Lower leg skin (tissue), 4 donors: ENCODE data around the gene HTATSF1. TPM values are rescaled to one million over a fixed set of nuclear protein-coding genes. Genes with fewer than 3 reads are reported as not detected.

ENCODE experiments used
- DNase-seq, 2 donors: peaks; one replicate each; pipeline ENCODE4 v3.0.0-alpha.2; 2019; ENCODE audit warnings: low spot score in 2 of 2
- H3K4me3 ChIP-seq: fragments of 200-600 bp; sonication (generic); 2 replicates; pipeline ENCODE4 v1.5.1; 2017; ENCODE audit warnings: mild to moderate bottlenecking, low read depth; ENCODE audit not compliant: poor library complexity, severe bottlenecking
- CTCF ChIP-seq, 3 donors: fragments of 450-650 bp; IDR thresholded peaks; one replicate each; pipeline ENCODE4 v1.5.1; 2016; ENCODE audit warnings: antibody characterized with exemption in 3 of 3, mild to moderate bottlenecking in 3 of 3, moderate library complexity in 2 of 3
- POLR2A ChIP-seq, 2 donors: fragments of 450-650 bp; IDR thresholded peaks; one replicate each; pipeline ENCODE4 v1.6.1; 2016 to 2017; ENCODE audit warnings: antibody characterized with exemption in 2 of 2, mild to moderate bottlenecking in 1 of 2, moderate library complexity in 1 of 2
- WGBS, 2 donors: methylation state at CpG; one replicate each; pipeline ENCODE4 v1.1.5; 2018; 5-methylcytosine and 5-hydroxymethylcytosine counted together
- intact Hi-C: fragments of 100-400 bp; cut with DNase I; formaldehyde crosslinking; loops from one replicate; pipeline ENCODE4 v1.15.0; 2023; ENCODE audit warnings: low total_unique reads
- total RNA-seq, 4 donors: library from RNA; depleted of rRNA; stranded (reverse); fragments of >200 nt; gene quantifications; one replicate each; pipeline ENCODE4 v1.1.0, GENCODE V29; 2016

HTATSF1 gene
- total RNA-seq, 4 donors from 2014 or later: 36.0 to 56.2 (median 46.6) TPM

- TF ChIP-seq POLR2A (IDR thresholded peaks at IDR 0.05): no peak
- no peak for TF ChIP-seq CTCF (IDR thresholded peaks at IDR 0.05)
- intact Hi-C loops: no loop called here
- WGBS, 2 donors: 39 to 67% methylated on average over 1 of the region's 1 CpG
- DNase-seq: no peak
- no peak overlapping the region for H3K4me3 ChIP-seq
Observed at GRCh38 chrX:136453771-136454170, 43.6 kb upstream of the HTATSF1 start.

DNA sequence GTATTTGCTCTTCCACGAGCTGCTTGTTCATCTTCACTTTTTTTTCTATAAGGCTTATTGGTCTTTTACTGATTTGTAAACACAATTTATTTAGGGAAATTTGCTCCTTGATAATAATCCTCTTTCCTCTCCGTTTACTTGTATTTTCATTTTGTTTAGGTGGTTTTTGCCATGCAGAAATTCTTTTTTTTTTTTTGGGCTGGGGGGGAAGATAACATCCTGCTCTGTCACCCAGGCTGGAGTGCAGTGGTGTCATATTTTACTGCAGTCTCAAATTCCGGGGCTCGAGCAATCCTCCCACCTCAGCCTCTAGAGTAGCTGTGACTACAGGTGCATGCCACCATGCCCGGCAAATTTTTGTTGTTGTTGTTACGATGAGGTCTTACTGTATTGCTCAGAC lies 41.3 kb upstream of the HTATSF1 start:
- DNase-seq: no peak
- TF ChIP-seq POLR2A (IDR thresholded peaks at IDR 0.05): no peak
- TF ChIP-seq CTCF (IDR thresholded peaks at IDR 0.05): no peak
- H3K4me3 ChIP-seq: no peak overlapping the region
- intact Hi-C loops: no loop called here
- 68 to 87% methylated on average over 6 of the region's 6 CpGs for WGBS, 2 donors

DNA sequence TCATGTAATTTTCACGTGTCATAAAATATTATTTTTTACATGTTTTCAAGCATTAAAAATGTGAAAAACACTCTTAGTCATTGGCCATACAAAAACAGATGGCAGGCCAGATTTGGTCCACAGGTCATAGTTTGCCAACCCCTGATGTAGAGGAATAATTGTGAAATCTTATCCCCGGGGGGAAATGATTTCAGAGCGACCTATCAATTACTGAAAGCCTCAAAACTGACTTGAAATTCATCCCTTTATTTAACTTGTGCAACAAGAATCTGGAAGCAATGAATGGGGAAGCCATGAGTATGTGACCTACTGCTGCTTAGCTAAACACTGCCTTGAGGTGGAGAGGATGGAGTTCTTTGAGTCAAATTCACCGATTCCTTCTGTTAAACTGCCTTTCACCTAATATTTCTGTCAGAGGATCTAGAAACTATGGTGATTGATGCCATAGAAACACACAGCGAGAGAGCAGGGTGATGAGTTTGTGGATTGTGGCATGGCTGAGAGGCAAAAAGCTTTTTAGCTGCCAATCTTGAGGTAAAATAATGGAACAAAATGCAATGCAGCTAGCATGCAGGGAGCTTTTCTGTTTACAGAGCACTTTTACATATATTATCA lies 40.0 kb upstream of the HTATSF1 start:
- intact Hi-C loops: no loop called here
- 48 to 49% methylated on average over 5 of the region's 5 CpGs for WGBS, 2 donors
- no peak overlapping the region for H3K4me3 ChIP-seq
- no peak for TF ChIP-seq POLR2A (IDR thresholded peaks at IDR 0.05)
- TF ChIP-seq CTCF (IDR thresholded peaks at IDR 0.05): no peak
- peak in 1 of 2 donors; percentile 14 for DNase-seq

GRCh38 chrX:136464589-136464988 lies 32.8 kb upstream of the HTATSF1 start:
- intact Hi-C loops: no loop called here
- TF ChIP-seq CTCF (IDR thresholded peaks at IDR 0.05) (no peak), POLR2A (IDR thresholded peaks at IDR 0.05) (no peak)
- 86% methylated on average over 3 of the region's 3 CpGs for WGBS, 2 donors
- DNase-seq: no peak
- no peak overlapping the region for H3K4me3 ChIP-seq

DNA sequence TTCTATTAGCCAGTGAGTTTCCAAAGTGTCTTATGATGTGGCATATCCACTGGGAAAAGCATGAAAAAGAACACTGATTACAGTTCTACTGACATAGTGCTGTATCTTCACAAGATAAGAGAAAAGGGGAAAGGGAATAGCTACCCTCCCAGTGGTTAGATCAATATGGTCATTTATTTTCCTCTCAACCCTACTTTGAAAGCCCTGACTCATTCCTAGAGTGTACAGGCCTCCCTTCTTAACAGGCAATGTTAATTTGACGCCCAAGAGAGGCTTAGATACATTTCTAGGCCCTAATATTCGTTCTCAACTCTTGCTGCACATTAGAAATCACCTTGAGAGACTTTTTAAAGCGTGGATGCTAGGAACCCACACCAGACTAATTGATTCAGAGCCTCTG lies 30.1 kb upstream of the HTATSF1 start:
- 61 to 93% methylated on average over 3 of the region's 3 CpGs for WGBS, 2 donors
- no peak for DNase-seq

More for the DNA sequence above, 30.1 kb upstream of the HTATSF1 start:
- no peak overlapping the region for H3K4me3 ChIP-seq
- TF ChIP-seq POLR2A (IDR thresholded peaks at IDR 0.05): no peak
- TF ChIP-seq CTCF (IDR thresholded peaks at IDR 0.05): no peak
- intact Hi-C loops: no loop called here
